Measurements from ENCODE around the gene CAPN5.

Gene CAPN5

GRCh38 chr11:77039491-77040400 lies 27.0 kb upstream of the CAPN5 start:
- H3K4me3 ChIP-seq (IDR thresholded peaks at IDR 0.05; ENCODE audit: insufficient read depth, low read depth, low read length): no peak overlapping the region
- no peak overlapping the region for H3K9ac ChIP-seq
- no peak overlapping the region for H2AFZ ChIP-seq (ENCODE audit: low read depth)
- no peak for TF ChIP-seq CTCF (conservative IDR thresholded peaks at IDR 0.05; ENCODE audit: low read depth, low read length)
- no peak overlapping the region for H3K4me2 ChIP-seq
- no peaks in the 10 kb centered on the region for H3K4me1 ChIP-seq (ENCODE audit: low read depth, poor library complexity, severe bottlenecking)
- no peak overlapping the region for H3K27ac ChIP-seq
- H3K36me3 ChIP-seq (ENCODE audit: insufficient read depth): no peaks in the 10 kb centered on the region
- H3K27me3 ChIP-seq (ENCODE audit: insufficient read depth, low read depth): no peaks in the 10 kb centered on the region
- no peaks in the 10 kb centered on the region for H3K79me2 ChIP-seq (ENCODE audit: insufficient read depth, low read depth)
- no peaks in the 10 kb centered on the region for H4K20me1 ChIP-seq (ENCODE audit: insufficient read depth)

DNA sequence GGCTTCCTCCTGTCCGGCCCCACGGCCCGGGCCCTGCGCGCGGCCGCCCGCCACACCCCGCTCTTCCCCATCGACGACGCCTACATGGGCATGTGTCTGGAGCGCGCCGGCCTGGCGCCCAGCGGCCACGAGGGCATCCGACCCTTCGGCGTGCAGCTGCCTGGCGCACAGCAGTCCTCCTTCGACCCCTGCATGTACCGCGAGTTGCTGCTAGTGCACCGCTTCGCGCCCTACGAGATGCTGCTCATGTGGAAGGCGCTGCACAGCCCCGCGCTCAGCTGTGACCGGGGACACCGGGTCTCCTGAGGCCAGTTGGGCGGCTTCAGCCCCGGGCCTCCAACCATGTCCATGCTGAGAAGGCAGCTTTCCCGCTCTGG lies 26.4 kb upstream of the CAPN5 start:
- Histone ChIP-seq H4K20me1 (ENCODE audit: insufficient read depth) (no peaks in the 10 kb centered on the region), H2AFZ (ENCODE audit: low read depth) (no peak overlapping the region), H3K27ac (no peak overlapping the region), H3K27me3 (ENCODE audit: insufficient read depth, low read depth) (no peaks in the 10 kb centered on the region), H3K36me3 (ENCODE audit: insufficient read depth) (no peaks in the 10 kb centered on the region), H3K4me2 (no peak overlapping the region), H3K4me3 (IDR thresholded peaks at IDR 0.05; ENCODE audit: insufficient read depth, low read depth, low read length) (no peak overlapping the region), H3K9ac (no peak overlapping the region), H3K4me1 (ENCODE audit: low read depth, poor library complexity, severe bottlenecking) (no peaks in the 10 kb centered on the region), H3K79me2 (ENCODE audit: insufficient read depth, low read depth) (no peaks in the 10 kb centered on the region)
- no peak for TF ChIP-seq CTCF (conservative IDR thresholded peaks at IDR 0.05; ENCODE audit: low read depth, low read length)

DNA sequence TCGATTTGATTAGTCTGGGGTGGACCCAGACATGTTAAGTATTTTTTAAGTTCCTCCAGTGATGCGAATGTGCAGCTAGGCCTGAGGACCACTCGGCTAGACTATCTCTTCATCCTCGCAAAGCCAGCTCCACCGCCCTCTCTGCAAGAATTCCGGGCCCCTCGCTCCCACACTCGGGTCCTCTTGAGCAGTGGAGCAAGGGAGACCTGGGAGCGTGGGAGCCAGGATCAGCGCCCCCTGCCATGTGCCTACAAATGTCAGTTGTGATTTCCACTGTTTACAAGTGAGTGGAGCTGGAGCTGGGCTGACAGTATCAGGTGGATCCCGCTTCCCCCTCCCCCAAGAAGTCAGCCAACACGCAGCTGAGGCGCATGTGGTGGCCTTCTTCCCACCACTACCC lies 25.9 kb upstream of the CAPN5 start:
- H3K36me3 ChIP-seq (ENCODE audit: insufficient read depth): no peaks in the 10 kb centered on the region
- H3K27ac ChIP-seq: no peak overlapping the region
- no peaks in the 10 kb centered on the region for H3K79me2 ChIP-seq (ENCODE audit: insufficient read depth, low read depth)
- no peaks in the 10 kb centered on the region for H3K4me1 ChIP-seq (ENCODE audit: low read depth, poor library complexity, severe bottlenecking)
- H3K27me3 ChIP-seq (ENCODE audit: insufficient read depth, low read depth): no peaks in the 10 kb centered on the region
- TF ChIP-seq CTCF (conservative IDR thresholded peaks at IDR 0.05; ENCODE audit: low read depth, low read length): no peak
- H4K20me1 ChIP-seq (ENCODE audit: insufficient read depth): no peaks in the 10 kb centered on the region
- no peak overlapping the region for H3K9ac ChIP-seq
- H2AFZ ChIP-seq (ENCODE audit: low read depth): no peak overlapping the region
- no peak overlapping the region for H3K4me2 ChIP-seq
- H3K4me3 ChIP-seq (IDR thresholded peaks at IDR 0.05; ENCODE audit: insufficient read depth, low read depth, low read length): no peak overlapping the region

DNA sequence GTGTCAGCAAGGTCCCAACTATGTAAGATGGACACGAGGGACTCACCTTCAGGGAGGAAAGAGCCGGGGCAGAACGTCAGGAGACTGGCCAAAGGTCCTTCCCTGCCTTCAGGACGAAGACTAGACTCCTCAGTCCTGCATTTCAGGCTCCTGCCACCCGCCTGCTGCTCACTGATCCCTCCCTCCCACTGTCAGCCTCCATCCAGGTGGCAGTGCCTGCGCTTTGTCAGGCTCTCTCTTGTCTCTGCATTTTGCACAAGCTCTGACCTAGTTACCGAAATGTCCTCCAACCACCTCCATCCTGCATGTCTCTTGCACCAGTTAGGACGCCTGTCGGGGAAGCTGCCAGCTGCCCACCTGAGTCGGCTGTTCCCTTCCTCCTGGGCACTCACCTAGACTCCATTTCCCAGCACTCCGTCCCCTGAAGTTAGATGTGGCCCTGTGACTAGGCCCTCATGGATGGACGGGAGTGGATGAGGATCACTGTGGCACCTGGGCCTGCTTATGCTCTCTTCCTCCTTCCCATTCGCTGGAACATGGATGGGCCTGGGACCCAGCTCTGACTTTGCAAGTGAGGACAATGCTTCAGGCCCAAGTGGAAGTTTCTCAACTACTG lies 24.6 kb upstream of the CAPN5 start:
- Histone ChIP-seq H3K9ac (no peak overlapping the region), H3K36me3 (ENCODE audit: insufficient read depth) (no peaks in the 10 kb centered on the region), H3K79me2 (ENCODE audit: insufficient read depth, low read depth) (no peaks in the 10 kb centered on the region), H3K4me2 (no peak overlapping the region), H4K20me1 (ENCODE audit: insufficient read depth) (no peaks in the 10 kb centered on the region), H3K27me3 (ENCODE audit: insufficient read depth, low read depth) (no peaks in the 10 kb centered on the region), H2AFZ (ENCODE audit: low read depth) (no peak overlapping the region), H3K27ac (no peak overlapping the region), H3K4me1 (ENCODE audit: low read depth, poor library complexity, severe bottlenecking) (peaks cover 3% of the 10 kb centered on the region), H3K4me3 (IDR thresholded peaks at IDR 0.05; ENCODE audit: insufficient read depth, low read depth, low read length) (no peak overlapping the region)
- no peak for TF ChIP-seq CTCF (conservative IDR thresholded peaks at IDR 0.05; ENCODE audit: low read depth, low read length)

Data from KMS-11 (cell line).